Subcutaneous abdominal adipose tissue (tissue), 5 donors: ENCODE results near the gene HCAR3.
"Not testable (repeated sequence)": the region's sequence is repeated elsewhere in the genome, so short reads cannot be mapped to it uniquely, and the experiment has no call there.

Source experiments
- H3K27ac ChIP-seq: one replicate; pipeline ENCODE4 v1.7.0; 2013; ENCODE audit warnings: low read depth, mild to moderate bottlenecking, inconsistent platforms, low read length, moderate library complexity
- H3K27me3 ChIP-seq, 5 donors: one replicate each; pipeline ENCODE4 v1.7.0; 2013; ENCODE audit warnings: low read length in 5 of 5, inconsistent platforms in 1 of 5; ENCODE audit not compliant: control insufficient read depth in 5 of 5, insufficient read depth in 4 of 5
- H3K36me3 ChIP-seq, 5 donors: one replicate each; pipeline ENCODE4 v1.7.0; 2013; ENCODE audit warnings: low read length in 5 of 5; ENCODE audit not compliant: control insufficient read depth in 5 of 5, insufficient read depth in 5 of 5
- H3K4me1 ChIP-seq, 5 donors: one replicate each; pipeline ENCODE4 v1.7.0; 2013; ENCODE audit warnings: low read length in 5 of 5, mild to moderate bottlenecking in 3 of 5, moderate library complexity in 1 of 5; ENCODE audit not compliant: control insufficient read depth in 5 of 5, insufficient read depth in 5 of 5
- H3K4me3 ChIP-seq, 5 donors: one replicate each; pipeline ENCODE4 v1.7.0; 2013; ENCODE audit warnings: low read length in 5 of 5, low read depth in 1 of 5
- H3K9ac ChIP-seq, 5 donors: one replicate each; pipeline ENCODE4 v1.7.0; 2013; ENCODE audit warnings: low read length in 5 of 5, mild to moderate bottlenecking in 4 of 5, moderate library complexity in 3 of 5
- H3K9me3 ChIP-seq, 5 donors: one replicate each; pipeline ENCODE4 v1.7.0; 2013; ENCODE audit warnings: low read length in 5 of 5; ENCODE audit not compliant: control insufficient read depth in 5 of 5
- donor health status: healthy.
- donor health status: healthy.
- donor health status: healthy.
- donor health status: healthy.
- donor health status: healthy.

The HCAR3 gene

GRCh38 chr12:122716658-122717057, at the start of gene HCAR3:
HCAR3 (minus strand) TSS chr12:122716811; CDS start chr12:122716737, 74 bp downstream.
- H3K27ac ChIP-seq: peak within 1 kb of the TSS; percentile 84
- not testable (repeated sequence) for H3K27me3 ChIP-seq, H3K36me3 ChIP-seq, H3K9ac ChIP-seq, H3K9me3 ChIP-seq, H3K4me3 ChIP-seq
- H3K4me1 ChIP-seq: peaks cover 0 to 31% (median 27%) of the 10 kb centered on the region in 5 donors

GRCh38 chr12:122757568-122757967, 41.0 kb upstream of the HCAR3 start:
- no peaks in the 10 kb centered on the region for H3K9me3 ChIP-seq
- H3K9ac ChIP-seq: peak overlapping the region in 1 of 5 donors; percentile 5
- peaks cover 6 to 14% (median 12%) of the 10 kb centered on the region in 5 donors for H3K4me1 ChIP-seq
- H3K4me3 ChIP-seq: no peak overlapping the region
- no peak overlapping the region for H3K27ac ChIP-seq
- no peaks in the 10 kb centered on the region for H3K27me3 ChIP-seq
- H3K36me3 ChIP-seq: peaks cover 21 to 62% (median 34%) of the 10 kb centered on the region in 5 donors

- Histone ChIP-seq H3K27me3 (no peaks in the 10 kb centered on the region), H3K4me3 (no peak overlapping the region), H3K9ac (peak overlapping the region in 2 of 5 donors; percentile 39 to 52), H3K4me1 (peaks cover 6 to 18% (median 15%) of the 10 kb centered on the region in 5 donors), H3K9me3 (no peaks in the 10 kb centered on the region), H3K36me3 (peaks cover 18 to 43% (median 31%) of the 10 kb centered on the region in 5 donors), H3K27ac (no peak overlapping the region)
These were observed 38.2 kb upstream of the HCAR3 start for GRCh38 chr12:122754790-122755189.

- Histone ChIP-seq H3K9ac (peak overlapping the region; percentile 84 to 99 (median 98)), H3K9me3 (no peaks in the 10 kb centered on the region), H3K27ac (peak overlapping the region; percentile 74), H3K4me1 (peaks cover 6 to 18% (median 15%) of the 10 kb centered on the region in 5 donors), H3K27me3 (no peaks in the 10 kb centered on the region), H3K4me3 (peak overlapping the region; percentile 68 to 97 (median 89)), H3K36me3 (peaks cover 16 to 32% (median 29%) of the 10 kb centered on the region in 5 donors)
These were observed 36.7 kb upstream of the HCAR3 start for GRCh38 chr12:122753319-122753650.

- peak within 1 kb of the TSS; percentile 84 to 99 (median 98) for H3K9ac ChIP-seq
- H3K4me3 ChIP-seq: peak within 1 kb of the TSS; percentile 68 to 97 (median 89)
- H3K9me3 ChIP-seq: no peaks in the 10 kb centered on the region
These were observed 36.1 kb upstream of the HCAR3 start, which contains the start of gene DENR for GRCh38 chr12:122752464-122753318. DENR (plus strand) TSS chr12:122752824; CDS start chr12:122753702, 878 bp downstream.

GRCh38 chr12:122750781-122751515, 34.3 kb upstream of the HCAR3 start:
- not testable (repeated sequence) for H3K27me3 ChIP-seq, H3K9me3 ChIP-seq, H3K27ac ChIP-seq, H3K9ac ChIP-seq, H3K4me3 ChIP-seq
- Histone ChIP-seq H3K4me1 (peaks cover 6 to 18% (median 15%) of the 10 kb centered on the region in 5 donors), H3K36me3 (peaks cover 4 to 13% (median 8%) of the 10 kb centered on the region in 5 donors)

More at GRCh38 chr12:122752464-122753318, 36.1 kb upstream of the HCAR3 start, which contains the start of gene DENR:
- Histone ChIP-seq H3K27me3 (no peaks in the 10 kb centered on the region), H3K27ac (peak within 1 kb of the TSS; percentile 74), H3K4me1 (peaks cover 6 to 18% (median 15%) of the 10 kb centered on the region in 5 donors), H3K36me3 (peaks cover 14 to 28% (median 23%) of the 10 kb centered on the region in 5 donors)

GRCh38 chr12:122749569-122750332, 33.1 kb upstream of the HCAR3 start:
- Histone ChIP-seq H3K4me3 (no peak overlapping the region), H3K9me3 (no peaks in the 10 kb centered on the region), H3K36me3 (peaks cover 0 to 8% (median 3%) of the 10 kb centered on the region in 5 donors), H3K4me1 (peaks cover 6 to 18% (median 15%) of the 10 kb centered on the region in 5 donors), H3K9ac (no peak overlapping the region), H3K27me3 (no peaks in the 10 kb centered on the region), H3K27ac (no peak overlapping the region)

- H3K4me1 ChIP-seq: peaks cover 0 to 9% (median 6%) of the 10 kb centered on the region in 5 donors
- no peak overlapping the region for H3K27ac ChIP-seq
These were observed 30.9 kb upstream of the HCAR3 start for GRCh38 chr12:122747224-122748135.

More at GRCh38 chr12:122747224-122748135, 30.9 kb upstream of the HCAR3 start:
- Histone ChIP-seq H3K27me3 (no peaks in the 10 kb centered on the region), H3K4me3 (no peak overlapping the region), H3K36me3 (no peaks in the 10 kb centered on the region), H3K9ac (no peak overlapping the region), H3K9me3 (peaks cover 0 to 2% (median 0%) of the 10 kb centered on the region in 5 donors)
